ENCODE data around the gene MIGA2.
A peak's percentile ranks its signal among the peaks of the same experiment; 100 is the strongest.

The MIGA2 gene

GRCh38 chr9:129023036-129023907 is 13.2 kb upstream of the MIGA2 start (continued):
- TF ChIP-seq ZNF423 (tag by site-specific recombination; IDR thresholded peaks at IDR 0.05) (peak; percentile 59; the same call in 1 of the 2 replicates), ZFP69B (tag by site-specific recombination; IDR thresholded peaks at IDR 0.05) (peak; percentile 68; the same call in 1 of the 2 replicates), ZNF585B (tag by site-specific recombination; IDR thresholded peaks at IDR 0.05) (no peak), ZNF335 (tag by site-specific recombination; conservative IDR thresholded peaks at IDR 0.05) (0 out of 2 replicates have a peak, but pooled peaks have one; percentile 23), HIC1 (tag by site-specific recombination; IDR thresholded peaks at IDR 0.05) (peak; percentile 45; the same call in 1 of the 2 replicates), ZNF324 (tag by site-specific recombination; IDR thresholded peaks at IDR 0.05) (peak; percentile 83), EGR2 (tag by site-specific recombination; IDR thresholded peaks at IDR 0.05; ENCODE audit: low read depth) (no peak), ELK4 (IDR thresholded peaks at IDR 0.05; ENCODE audit: borderline replicate concordance, low read depth, low read length) (no peak), ZNF146 (tag by site-specific recombination; IDR thresholded peaks at IDR 0.05) (peak; percentile 11; the same call in 1 of the 2 replicates), ZBTB1 (tag by site-specific recombination; IDR thresholded peaks at IDR 0.05) (0 out of 2 replicates have a peak, but pooled peaks have one; percentile 36), ZSCAN5A (tag by site-specific recombination; IDR thresholded peaks at IDR 0.05) (0 out of 2 replicates have a peak, but pooled peaks have one; percentile 71), ZNF341 (tag by site-specific recombination; IDR thresholded peaks at IDR 0.05; ENCODE audit: low read depth) (peak; percentile 71), ZNF280D (tag by site-specific recombination; IDR thresholded peaks at IDR 0.05) (peak; percentile 83), ZBTB21 (tag by site-specific recombination; IDR thresholded peaks at IDR 0.05) (peak; percentile 35; the same call in 1 of the 2 replicates), GLIS1 (tag by site-specific recombination; IDR thresholded peaks at IDR 0.05) (peak; percentile 99), ZNF19 (tag by site-specific recombination; IDR thresholded peaks at IDR 0.05; ENCODE audit: low read depth) (no peak), ZNF843 (tag by site-specific recombination; IDR thresholded peaks at IDR 0.05) (peak; percentile 29; the same call in 1 of the 2 replicates), ZNF473 (tag by site-specific recombination; IDR thresholded peaks at IDR 0.05) (no peak), ZNF580 (tag by site-specific recombination; IDR thresholded peaks at IDR 0.05) (peak; percentile 78; the same call in 1 of the 2 replicates), INSM2 (tag by site-specific recombination; IDR thresholded peaks at IDR 0.05) (0 out of 2 replicates have a peak, but pooled peaks have one; percentile 14), GLI2 (tag by site-specific recombination; IDR thresholded peaks at IDR 0.05; ENCODE audit: borderline replicate concordance, low read depth) (no peak), PATZ1 (tag by site-specific recombination; IDR thresholded peaks at IDR 0.05) (peak; percentile 87), ZNF140 (tag by site-specific recombination; IDR thresholded peaks at IDR 0.05) (no peak), YY1 (tag by site-specific recombination; IDR thresholded peaks at IDR 0.05) (peak; percentile 63; the same call in 1 of the 2 replicates), ZXDB (tag by site-specific recombination; IDR thresholded peaks at IDR 0.05) (peak; percentile 83), ZNF621 (tag by site-specific recombination; IDR thresholded peaks at IDR 0.05) (no peak), YY2 (tag by site-specific recombination; IDR thresholded peaks at IDR 0.05) (no peak; the same call in 1 of the 2 replicates)
